ENCODE measurements around the gene FOLR2.

- TF ChIP-seq EP300 (IDR thresholded peaks at IDR 0.05; ENCODE audit: borderline replicate concordance) (no peak), CEBPB (IDR thresholded peaks at IDR 0.05) (no peak), YY1 (IDR thresholded peaks at IDR 0.05; ENCODE audit: low read depth) (no peak), CREB1 (IDR thresholded peaks at IDR 0.05; ENCODE audit: low read depth) (no peak), REST (IDR thresholded peaks at IDR 0.05; ENCODE audit: low read depth) (no peak), TAF1 (IDR thresholded peaks at IDR 0.05; ENCODE audit: low read depth) (no peak), RAD21 (IDR thresholded peaks at IDR 0.05; ENCODE audit: low read depth) (no peak), TCF12 (IDR thresholded peaks at IDR 0.05; ENCODE audit: low read depth) (no peak), MAX (IDR thresholded peaks at IDR 0.05) (no peak), ZBTB7A (IDR thresholded peaks at IDR 0.05; ENCODE audit: low read depth) (no peak), EGR1 (IDR thresholded peaks at IDR 0.05) (no peak)
These were observed 15.0 kb downstream of the FOLR2 start for GRCh38 chr11:72231396-72232259.

Measured in Ishikawa (cell line).